ENCODE data around the gene SLC25A3.

GRCh38 chr12:98593351-98594049, at the start of gene SLC25A3:
- TF ChIP-seq CTCF (IDR thresholded peaks at IDR 0.05) (no peak), POLR2A (IDR thresholded peaks at IDR 0.05) (peak in 3 of 4 donors; percentile 91 to 98 (median 97))
